ENCODE data around the gene PSTK.

Gene PSTK

GRCh38 chr10:122962405-122962804 lies 17.8 kb upstream of the PSTK start:
- Histone ChIP-seq H3K27ac (ENCODE audit: low read depth, low read length) (no peak overlapping the region), H2AFZ (ENCODE audit: low read length, unreplicated experiment) (no peak overlapping the region), H3K4me3 (ENCODE audit: low read depth, low read length) (no peak overlapping the region), H3K27me3 (ENCODE audit: insufficient read depth, low read length) (no peaks in the 10 kb centered on the region), H3K4me1 (ENCODE audit: control insufficient read depth, insufficient read depth, low read length, unreplicated experiment) (peaks cover 1% of the 10 kb centered on the region), H3K79me2 (ENCODE audit: control insufficient read depth, insufficient read depth, low read length, unreplicated experiment) (peaks cover 29% of the 10 kb centered on the region), H3K36me3 (ENCODE audit: insufficient read depth, low read length) (peaks cover 41% of the 10 kb centered on the region)

- H3K27me3 ChIP-seq (ENCODE audit: insufficient read depth, low read length) = no peaks in the 10 kb centered on the region
- peaks cover 41% of the 10 kb centered on the region for H3K36me3 ChIP-seq (ENCODE audit: insufficient read depth, low read length)
- no peak overlapping the region for H2AFZ ChIP-seq (ENCODE audit: low read length, unreplicated experiment)
- no peaks in the 10 kb centered on the region for H3K4me1 ChIP-seq (ENCODE audit: control insufficient read depth, insufficient read depth, low read length, unreplicated experiment)
- no peaks in the 10 kb centered on the region for H3K79me2 ChIP-seq (ENCODE audit: control insufficient read depth, insufficient read depth, low read length, unreplicated experiment)
- H3K27ac ChIP-seq (ENCODE audit: low read depth, low read length) = no peak overlapping the region
- H3K4me3 ChIP-seq (ENCODE audit: low read depth, low read length) = no peak overlapping the region
Measured at GRCh38 chr10:122966879-122967278, 13.3 kb upstream of the PSTK start.

- Histone ChIP-seq H3K27ac (ENCODE audit: low read depth, low read length) (no peak overlapping the region), H3K79me2 (ENCODE audit: control insufficient read depth, insufficient read depth, low read length, unreplicated experiment) (no peaks in the 10 kb centered on the region)
Measured at GRCh38 chr10:122968698-122969097, 11.5 kb upstream of the PSTK start.

GRCh38 chr10:122974023-122974422 lies 6.2 kb upstream of the PSTK start:
- Histone ChIP-seq H2AFZ (ENCODE audit: low read length, unreplicated experiment) (no peak overlapping the region), H3K4me3 (ENCODE audit: low read depth, low read length) (no peak overlapping the region), H3K27me3 (ENCODE audit: insufficient read depth, low read length) (no peaks in the 10 kb centered on the region), H3K4me1 (ENCODE audit: control insufficient read depth, insufficient read depth, low read length, unreplicated experiment) (no peaks in the 10 kb centered on the region), H3K36me3 (ENCODE audit: insufficient read depth, low read length) (no peaks in the 10 kb centered on the region), H3K27ac (ENCODE audit: low read depth, low read length) (no peak overlapping the region), H3K79me2 (ENCODE audit: control insufficient read depth, insufficient read depth, low read length, unreplicated experiment) (no peaks in the 10 kb centered on the region)

More at GRCh38 chr10:122968698-122969097, 11.5 kb upstream of the PSTK start:
- H3K4me3 ChIP-seq (ENCODE audit: low read depth, low read length) = no peak overlapping the region
- H3K4me1 ChIP-seq (ENCODE audit: control insufficient read depth, insufficient read depth, low read length, unreplicated experiment) = no peaks in the 10 kb centered on the region
- H3K36me3 ChIP-seq (ENCODE audit: insufficient read depth, low read length) = peaks cover 25% of the 10 kb centered on the region; the same call in 1 of the 2 replicates
- no peaks in the 10 kb centered on the region for H3K27me3 ChIP-seq (ENCODE audit: insufficient read depth, low read length)
- H2AFZ ChIP-seq (ENCODE audit: low read length, unreplicated experiment) = no peak overlapping the region

- no peaks in the 10 kb centered on the region for H3K27me3 ChIP-seq (ENCODE audit: insufficient read depth, low read length)
- H2AFZ ChIP-seq (ENCODE audit: low read length, unreplicated experiment) = no peak overlapping the region
- no peaks in the 10 kb centered on the region for H3K4me1 ChIP-seq (ENCODE audit: control insufficient read depth, insufficient read depth, low read length, unreplicated experiment)
- H3K36me3 ChIP-seq (ENCODE audit: insufficient read depth, low read length) = no peaks in the 10 kb centered on the region
- H3K4me3 ChIP-seq (ENCODE audit: low read depth, low read length) = no peak overlapping the region
- no peaks in the 10 kb centered on the region for H3K79me2 ChIP-seq (ENCODE audit: control insufficient read depth, insufficient read depth, low read length, unreplicated experiment)
- no peak overlapping the region for H3K27ac ChIP-seq (ENCODE audit: low read depth, low read length)
Measured at GRCh38 chr10:122974543-122975064, 5.6 kb upstream of the PSTK start.

- peak overlapping the region; percentile 89 for H3K4me3 ChIP-seq (ENCODE audit: low read depth, low read length)
- H3K27ac ChIP-seq (ENCODE audit: low read depth, low read length) = no peak overlapping the region
- no peaks in the 10 kb centered on the region for H3K36me3 ChIP-seq (ENCODE audit: insufficient read depth, low read length)
- H2AFZ ChIP-seq (ENCODE audit: low read length, unreplicated experiment) = peak overlapping the region; percentile 94
- H3K79me2 ChIP-seq (ENCODE audit: control insufficient read depth, insufficient read depth, low read length, unreplicated experiment) = no peaks in the 10 kb centered on the region
- H3K27me3 ChIP-seq (ENCODE audit: insufficient read depth, low read length) = no peaks in the 10 kb centered on the region
- no peaks in the 10 kb centered on the region for H3K4me1 ChIP-seq (ENCODE audit: control insufficient read depth, insufficient read depth, low read length, unreplicated experiment)
Measured at GRCh38 chr10:122981066-122981464, 864 bp downstream of the PSTK start.

GRCh38 chr10:122983898-122984297 lies 3.7 kb downstream of the PSTK start:
- Histone ChIP-seq H2AFZ (ENCODE audit: low read length, unreplicated experiment) (no peak overlapping the region), H3K4me1 (ENCODE audit: control insufficient read depth, insufficient read depth, low read length, unreplicated experiment) (no peaks in the 10 kb centered on the region), H3K4me3 (ENCODE audit: low read depth, low read length) (no peak overlapping the region), H3K27me3 (ENCODE audit: insufficient read depth, low read length) (no peaks in the 10 kb centered on the region), H3K79me2 (ENCODE audit: control insufficient read depth, insufficient read depth, low read length, unreplicated experiment) (no peaks in the 10 kb centered on the region), H3K27ac (ENCODE audit: low read depth, low read length) (no peak overlapping the region), H3K36me3 (ENCODE audit: insufficient read depth, low read length) (no peaks in the 10 kb centered on the region)

GRCh38 chr10:122984708-122985107 lies 4.5 kb downstream of the PSTK start:
- Histone ChIP-seq H3K4me3 (ENCODE audit: low read depth, low read length) (no peak overlapping the region), H3K27ac (ENCODE audit: low read depth, low read length) (no peak overlapping the region), H3K79me2 (ENCODE audit: control insufficient read depth, insufficient read depth, low read length, unreplicated experiment) (no peaks in the 10 kb centered on the region), H3K4me1 (ENCODE audit: control insufficient read depth, insufficient read depth, low read length, unreplicated experiment) (no peaks in the 10 kb centered on the region), H2AFZ (ENCODE audit: low read length, unreplicated experiment) (no peak overlapping the region), H3K27me3 (ENCODE audit: insufficient read depth, low read length) (no peaks in the 10 kb centered on the region), H3K36me3 (ENCODE audit: insufficient read depth, low read length) (no peaks in the 10 kb centered on the region)

- H3K27me3 ChIP-seq (ENCODE audit: insufficient read depth, low read length) = no peaks in the 10 kb centered on the region
- H2AFZ ChIP-seq (ENCODE audit: low read length, unreplicated experiment) = no peak overlapping the region
- no peaks in the 10 kb centered on the region for H3K4me1 ChIP-seq (ENCODE audit: control insufficient read depth, insufficient read depth, low read length, unreplicated experiment)
- H3K27ac ChIP-seq (ENCODE audit: low read depth, low read length) = no peak overlapping the region
- no peak overlapping the region for H3K4me3 ChIP-seq (ENCODE audit: low read depth, low read length)
- no peaks in the 10 kb centered on the region for H3K79me2 ChIP-seq (ENCODE audit: control insufficient read depth, insufficient read depth, low read length, unreplicated experiment)
- no peaks in the 10 kb centered on the region for H3K36me3 ChIP-seq (ENCODE audit: insufficient read depth, low read length)
Measured at GRCh38 chr10:122986335-122986734, 6.1 kb downstream of the PSTK start.

- no peaks in the 10 kb centered on the region for H3K27me3 ChIP-seq (ENCODE audit: insufficient read depth, low read length)
- no peak overlapping the region for H3K27ac ChIP-seq (ENCODE audit: low read depth, low read length)
- no peak overlapping the region for H2AFZ ChIP-seq (ENCODE audit: low read length, unreplicated experiment)
- no peaks in the 10 kb centered on the region for H3K4me1 ChIP-seq (ENCODE audit: control insufficient read depth, insufficient read depth, low read length, unreplicated experiment)
- no peaks in the 10 kb centered on the region for H3K79me2 ChIP-seq (ENCODE audit: control insufficient read depth, insufficient read depth, low read length, unreplicated experiment)
- H3K36me3 ChIP-seq (ENCODE audit: insufficient read depth, low read length) = no peaks in the 10 kb centered on the region; the same call in 1 of the 2 replicates
- H3K4me3 ChIP-seq (ENCODE audit: low read depth, low read length) = no peak overlapping the region
Measured at GRCh38 chr10:122988501-122988900, 8.3 kb downstream of the PSTK start.

- Histone ChIP-seq H3K27ac (ENCODE audit: low read depth, low read length) (no peak overlapping the region), H2AFZ (ENCODE audit: low read length, unreplicated experiment) (no peak overlapping the region)
Measured at GRCh38 chr10:122990278-122990677, 10.1 kb downstream of the PSTK start.

More at GRCh38 chr10:122990278-122990677, 10.1 kb downstream of the PSTK start:
- no peaks in the 10 kb centered on the region; the same call in 1 of the 2 replicates for H3K36me3 ChIP-seq (ENCODE audit: insufficient read depth, low read length)
- H3K4me1 ChIP-seq (ENCODE audit: control insufficient read depth, insufficient read depth, low read length, unreplicated experiment) = no peaks in the 10 kb centered on the region
- H3K4me3 ChIP-seq (ENCODE audit: low read depth, low read length) = no peak overlapping the region
- H3K27me3 ChIP-seq (ENCODE audit: insufficient read depth, low read length) = no peaks in the 10 kb centered on the region
- no peaks in the 10 kb centered on the region for H3K79me2 ChIP-seq (ENCODE audit: control insufficient read depth, insufficient read depth, low read length, unreplicated experiment)
